ENCODE measurements around the gene RAB11FIP3. TPM values are rescaled to one million over a fixed set of nuclear protein-coding genes. Genes with fewer than 3 reads are reported as not detected.
"Not testable (repeated sequence)": the region's sequence is repeated elsewhere in the genome, so short reads cannot be mapped to it uniquely, and the experiment has no call there.

The RAB11FIP3 gene
- total RNA-seq, 8 experiments from 2014 or later: 13.6 to 32.6 (median 25.2) TPM

DNA sequence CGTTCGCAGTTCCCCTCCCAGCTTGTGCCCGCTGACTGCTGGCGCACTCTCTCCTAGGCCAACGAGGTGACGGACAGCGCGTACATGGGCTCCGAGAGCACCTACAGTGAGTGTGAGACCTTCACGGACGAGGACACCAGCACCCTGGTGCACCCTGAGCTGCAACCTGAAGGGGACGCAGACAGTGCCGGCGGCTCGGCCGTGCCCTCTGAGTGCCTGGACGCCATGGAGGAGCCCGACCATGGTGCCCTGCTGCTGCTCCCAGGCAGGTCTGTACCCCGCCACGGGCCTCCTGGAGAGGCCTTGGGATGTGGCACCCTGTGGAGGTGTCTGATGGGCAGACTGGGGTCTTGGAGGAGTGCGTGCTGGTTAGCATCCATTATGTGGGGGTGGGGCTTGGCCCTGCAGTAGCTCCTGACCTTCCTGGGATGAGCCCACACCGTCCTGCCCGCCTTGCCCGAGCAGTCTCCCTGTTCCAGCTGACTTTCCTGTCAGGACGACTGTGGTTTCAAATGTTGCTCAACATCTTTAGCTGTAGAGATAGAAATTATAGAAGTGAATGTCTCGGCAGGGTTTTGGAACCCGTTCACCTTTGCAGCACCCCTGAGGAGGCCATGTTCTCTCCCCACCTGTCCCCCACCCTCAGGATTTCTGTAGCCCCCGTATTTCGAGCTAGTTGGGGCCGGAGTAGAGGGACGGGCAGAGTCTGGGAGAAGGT lies 57.2 kb downstream of the RAB11FIP3 start:
- 78 to 93% (median 90%) methylated on average over 1 to 10 of the region's 31 CpGs; no CpG with 5 or more reads in 5 of the 10 experiments for WGBS, 10 experiments
- in situ Hi-C loops (cut with MboI; ENCODE audit: low pct_unique_long_range_greater_than_20kb in 2 of 9, low sequenced_read_pairs in 9 of 9, unreplicated experiment in 9 of 9): no loop called here
- Histone ChIP-seq H3K27ac (peak overlapping the region; percentile 54 to 80), H3K4me1 (replicated peaks in 1 of 2) (peaks cover 20 to 22% of the 10 kb centered on the region in 2 donors), H3K4me3 (no peak overlapping the region)
- peak in 4 of 8 experiments; percentile 6 to 15 (median 12) for ATAC-seq (replicated peaks in 6 of 8)

- H3K27ac ChIP-seq: peak overlapping the region; percentile 54 to 80
- no peak overlapping the region for H3K4me3 ChIP-seq
- peak in 5 of 8 experiments; percentile 87 to 90 (median 88) for ATAC-seq (replicated peaks in 6 of 8)
- in situ Hi-C loops (cut with MboI; ENCODE audit: low pct_unique_long_range_greater_than_20kb in 2 of 9, low sequenced_read_pairs in 9 of 9, unreplicated experiment in 9 of 9): no loop called here
- peaks cover 20 to 22% of the 10 kb centered on the region in 2 donors for H3K4me1 ChIP-seq (replicated peaks in 1 of 2)
- WGBS, 10 experiments: 0 to 100% (median 16%) methylated on average over 1 to 7 of the region's 14 CpGs; no CpG with 5 or more reads in 2 of the 10 experiments
Observed at GRCh38 chr16:483341-484075, 58.1 kb downstream of the RAB11FIP3 start.

GRCh38 chr16:489606-490005 lies 64.2 kb downstream of the RAB11FIP3 start:
- Histone ChIP-seq H3K4me3 (no peak overlapping the region), H3K4me1 (replicated peaks in 1 of 2) (no peaks in the 10 kb centered on the region), H3K27ac (no peak overlapping the region)
- ATAC-seq (replicated peaks in 6 of 8): no peak
- 60 to 100% (median 90%) methylated on average over 1 to 8 of the region's 16 CpGs; no CpG with 5 or more reads in 1 of the 10 experiments for whole genome bisulfite sequencing, 10 experiments
- in situ Hi-C loops (cut with MboI; ENCODE audit: low pct_unique_long_range_greater_than_20kb in 2 of 9, low sequenced_read_pairs in 9 of 9, unreplicated experiment in 9 of 9): no loop called here

GRCh38 chr16:490768-491167 lies 65.3 kb downstream of the RAB11FIP3 start:
- in situ Hi-C loops (cut with MboI; ENCODE audit: low pct_unique_long_range_greater_than_20kb in 2 of 9, low sequenced_read_pairs in 9 of 9, unreplicated experiment in 9 of 9): no loop called here
- 50 to 100% (median 60%) methylated on average over 2 to 4 of the region's 10 CpGs; no CpG with 5 or more reads in 5 of the 10 experiments for WGBS, 10 experiments

DNA sequence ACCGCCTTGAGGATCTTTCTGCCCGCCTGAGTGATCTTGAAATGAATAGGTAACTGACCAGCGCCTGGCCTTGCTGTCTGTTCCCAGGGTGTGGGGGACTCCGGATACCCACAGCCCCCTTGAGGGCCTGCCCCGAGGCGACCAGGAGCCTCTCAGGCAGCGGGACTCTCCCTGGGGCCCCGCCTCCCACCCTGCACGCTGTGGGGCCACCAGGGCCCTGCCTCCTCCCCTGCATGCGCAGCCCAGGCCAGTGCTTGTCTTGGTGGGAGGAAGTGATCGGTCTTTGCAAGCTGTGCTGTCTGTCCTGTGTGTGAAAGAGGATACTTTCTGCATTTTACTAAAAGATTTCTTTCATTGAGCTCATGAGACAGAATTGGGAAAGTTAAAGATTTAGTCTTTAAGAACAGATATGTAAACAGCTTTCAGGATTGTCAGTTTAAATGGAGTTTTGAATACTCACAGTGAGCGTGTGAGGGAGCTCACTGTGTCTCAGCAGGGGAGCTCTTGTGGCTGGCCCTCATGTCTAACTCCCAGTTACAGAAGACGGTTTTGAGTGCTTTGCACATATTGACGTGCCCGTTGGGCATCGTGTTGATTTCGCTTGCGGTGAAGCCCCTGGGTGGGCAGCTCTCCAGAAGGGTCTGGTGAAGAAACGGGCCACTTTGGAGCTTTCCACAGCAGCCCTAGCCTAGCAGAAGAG lies 65.9 kb downstream of the RAB11FIP3 start:
- 67 to 100% (median 90%) methylated on average over 2 to 8 of the region's 19 CpGs; no CpG with 5 or more reads in 3 of the 10 experiments for WGBS, 10 experiments
- peak overlapping the region in 1 of 2 donors; percentile 39 for H3K27ac ChIP-seq

More at GRCh38 chr16:490768-491167, 65.3 kb downstream of the RAB11FIP3 start:
- peak in 1 of 8 experiments; percentile 16 for ATAC-seq (replicated peaks in 6 of 8)
- H3K4me3 ChIP-seq: no peak overlapping the region
- no peaks in the 10 kb centered on the region for H3K4me1 ChIP-seq (replicated peaks in 1 of 2)
- H3K27ac ChIP-seq: no peak overlapping the region

GRCh38 chr16:492211-492875 lies 66.9 kb downstream of the RAB11FIP3 start:
- in situ Hi-C loops (cut with MboI; ENCODE audit: low pct_unique_long_range_greater_than_20kb in 2 of 9, low sequenced_read_pairs in 9 of 9, unreplicated experiment in 9 of 9): no loop called here
- WGBS, 10 experiments: 87 to 100% (median 100%) methylated on average over 1 to 5 of the region's 30 CpGs; no CpG with 5 or more reads in 4 of the 10 experiments
- ATAC-seq (replicated peaks in 6 of 8): peak in 2 of 8 experiments; percentile 22 to 32

More for the DNA sequence above, 65.9 kb downstream of the RAB11FIP3 start:
- in situ Hi-C loops (cut with MboI; ENCODE audit: low pct_unique_long_range_greater_than_20kb in 2 of 9, low sequenced_read_pairs in 9 of 9, unreplicated experiment in 9 of 9): no loop called here
- no peaks in the 10 kb centered on the region for H3K4me1 ChIP-seq (replicated peaks in 1 of 2)
- H3K4me3 ChIP-seq: no peak overlapping the region
- peak in 4 of 8 experiments; percentile 31 to 58 (median 41) for ATAC-seq (replicated peaks in 6 of 8)

GRCh38 chr16:494676-495075 lies 69.2 kb downstream of the RAB11FIP3 start:
- H3K4me3 ChIP-seq; ATAC-seq (replicated peaks in 6 of 8); H3K27ac ChIP-seq; in situ Hi-C loops (cut with MboI; ENCODE audit: low pct_unique_long_range_greater_than_20kb in 2 of 9, low sequenced_read_pairs in 9 of 9, unreplicated experiment in 9 of 9); H3K4me1 ChIP-seq (replicated peaks in 1 of 2): not testable (repeated sequence)
- WGBS, 10 experiments: 66 to 90% (median 84%) methylated on average over 1 to 12 of the region's 15 CpGs; no CpG with 5 or more reads in 3 of the 10 experiments

More at GRCh38 chr16:492211-492875, 66.9 kb downstream of the RAB11FIP3 start:
- no peak overlapping the region for H3K27ac ChIP-seq
- H3K4me1 ChIP-seq (replicated peaks in 1 of 2): no peaks in the 10 kb centered on the region
- no peak overlapping the region for H3K4me3 ChIP-seq

- WGBS, 10 experiments: 40 to 100% (median 69%) methylated on average over 1 to 5 of the region's 11 CpGs
- ATAC-seq (replicated peaks in 6 of 8): peak; percentile 23 to 85 (median 41)
- in situ Hi-C loops (cut with MboI; ENCODE audit: low pct_unique_long_range_greater_than_20kb in 2 of 9, low sequenced_read_pairs in 9 of 9, unreplicated experiment in 9 of 9): no loop called here
- Histone ChIP-seq H3K4me3 (no peak overlapping the region), H3K27ac (no peak overlapping the region), H3K4me1 (replicated peaks in 1 of 2) (no peaks in the 10 kb centered on the region)
Observed at GRCh38 chr16:495127-495748, 69.8 kb downstream of the RAB11FIP3 start.

GRCh38 chr16:496097-496886 lies 70.8 kb downstream of the RAB11FIP3 start:
- no peak overlapping the region for H3K4me3 ChIP-seq
- H3K27ac ChIP-seq: no peak overlapping the region
- ATAC-seq (replicated peaks in 6 of 8): no peak
- WGBS, 10 experiments: 57 to 89% (median 74%) methylated on average over 1 to 9 of the region's 21 CpGs; no CpG with 5 or more reads in 1 of the 10 experiments
- peaks cover 6 to 9% of the 10 kb centered on the region in 2 donors for H3K4me1 ChIP-seq (replicated peaks in 1 of 2)
- in situ Hi-C loops (cut with MboI; ENCODE audit: low pct_unique_long_range_greater_than_20kb in 2 of 9, low sequenced_read_pairs in 9 of 9, unreplicated experiment in 9 of 9): no loop called here

- WGBS, 10 experiments: 42 to 97% (median 80%) methylated on average over 1 to 6 of the region's 11 CpGs; no CpG with 5 or more reads in 2 of the 10 experiments
- no peak overlapping the region for H3K4me3 ChIP-seq
- in situ Hi-C loops (cut with MboI; ENCODE audit: low pct_unique_long_range_greater_than_20kb in 2 of 9, low sequenced_read_pairs in 9 of 9, unreplicated experiment in 9 of 9): no loop called here
- ATAC-seq (replicated peaks in 6 of 8): no peak
- peaks cover 6 to 9% of the 10 kb centered on the region in 2 donors for H3K4me1 ChIP-seq (replicated peaks in 1 of 2)
- H3K27ac ChIP-seq: no peak overlapping the region
Observed at GRCh38 chr16:497258-497657, 71.8 kb downstream of the RAB11FIP3 start.

DNA sequence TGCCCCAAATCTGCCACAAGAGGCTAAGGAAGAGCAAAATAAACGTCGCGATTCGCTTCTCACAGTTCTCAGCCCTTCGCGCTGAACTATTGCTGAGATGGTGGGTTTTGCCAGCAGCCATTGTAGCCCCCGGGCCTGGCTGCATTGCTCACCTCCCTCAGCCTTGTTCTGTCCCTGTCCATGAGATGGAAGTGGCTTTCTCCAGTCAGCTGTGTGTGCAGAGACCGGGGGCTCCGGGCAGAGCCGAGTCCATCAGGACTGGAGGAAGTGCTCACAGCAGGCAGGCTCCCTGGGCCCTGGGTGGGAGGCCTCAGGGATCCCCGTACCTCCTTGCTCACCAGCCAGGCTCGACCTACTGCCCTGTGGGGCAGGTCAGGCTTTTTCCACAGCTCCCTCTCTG lies 74.5 kb downstream of the RAB11FIP3 start:
- in situ Hi-C loops (cut with MboI; ENCODE audit: low pct_unique_long_range_greater_than_20kb in 2 of 9, low sequenced_read_pairs in 9 of 9, unreplicated experiment in 9 of 9): no loop called here
- Histone ChIP-seq H3K4me1 (replicated peaks in 1 of 2) (peaks cover 6 to 9% of the 10 kb centered on the region in 2 donors), H3K4me3 (no peak overlapping the region), H3K27ac (no peak overlapping the region)
- no peak for ATAC-seq (replicated peaks in 6 of 8)
- WGBS, 10 experiments: 40 to 100% (median 89%) methylated on average over 1 to 5 of the region's 12 CpGs; no CpG with 5 or more reads in 6 of the 10 experiments

Data from motor neuron (in vitro differentiated cells).